GM12801 (cell line): ENCODE results near the gene HDLBP.

Experiments
- TF ChIP-seq, protein P1 (sequence below): IDR thresholded peaks from one replicate; pipeline ENCODE4 v1.5.1; 2011; ENCODE audit warnings: control low read depth; ENCODE audit not compliant: insufficient read length; ENCODE audit errors: extremely low read depth

The HDLBP gene

GRCh38 chr2:241315093-241315878 is at the start of gene HDLBP:
Gene HDLBP, minus strand, starts transcription at chr2:241315672. Its CDS starts 48,803 bp downstream, at chr2:241266869.
- TF ChIP-seq, protein P1, sequence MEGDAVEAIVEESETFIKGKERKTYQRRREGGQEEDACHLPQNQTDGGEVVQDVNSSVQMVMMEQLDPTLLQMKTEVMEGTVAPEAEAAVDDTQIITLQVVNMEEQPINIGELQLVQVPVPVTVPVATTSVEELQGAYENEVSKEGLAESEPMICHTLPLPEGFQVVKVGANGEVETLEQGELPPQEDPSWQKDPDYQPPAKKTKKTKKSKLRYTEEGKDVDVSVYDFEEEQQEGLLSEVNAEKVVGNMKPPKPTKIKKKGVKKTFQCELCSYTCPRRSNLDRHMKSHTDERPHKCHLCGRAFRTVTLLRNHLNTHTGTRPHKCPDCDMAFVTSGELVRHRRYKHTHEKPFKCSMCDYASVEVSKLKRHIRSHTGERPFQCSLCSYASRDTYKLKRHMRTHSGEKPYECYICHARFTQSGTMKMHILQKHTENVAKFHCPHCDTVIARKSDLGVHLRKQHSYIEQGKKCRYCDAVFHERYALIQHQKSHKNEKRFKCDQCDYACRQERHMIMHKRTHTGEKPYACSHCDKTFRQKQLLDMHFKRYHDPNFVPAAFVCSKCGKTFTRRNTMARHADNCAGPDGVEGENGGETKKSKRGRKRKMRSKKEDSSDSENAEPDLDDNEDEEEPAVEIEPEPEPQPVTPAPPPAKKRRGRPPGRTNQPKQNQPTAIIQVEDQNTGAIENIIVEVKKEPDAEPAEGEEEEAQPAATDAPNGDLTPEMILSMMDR: no peak

- TF ChIP-seq, protein P1: no peak
Observed at GRCh38 chr2:241364781-241365180, 49.3 kb upstream of the HDLBP start.

- TF ChIP-seq, protein P1: no peak
Observed at GRCh38 chr2:241363426-241363825, 48.0 kb upstream of the HDLBP start.

DNA sequence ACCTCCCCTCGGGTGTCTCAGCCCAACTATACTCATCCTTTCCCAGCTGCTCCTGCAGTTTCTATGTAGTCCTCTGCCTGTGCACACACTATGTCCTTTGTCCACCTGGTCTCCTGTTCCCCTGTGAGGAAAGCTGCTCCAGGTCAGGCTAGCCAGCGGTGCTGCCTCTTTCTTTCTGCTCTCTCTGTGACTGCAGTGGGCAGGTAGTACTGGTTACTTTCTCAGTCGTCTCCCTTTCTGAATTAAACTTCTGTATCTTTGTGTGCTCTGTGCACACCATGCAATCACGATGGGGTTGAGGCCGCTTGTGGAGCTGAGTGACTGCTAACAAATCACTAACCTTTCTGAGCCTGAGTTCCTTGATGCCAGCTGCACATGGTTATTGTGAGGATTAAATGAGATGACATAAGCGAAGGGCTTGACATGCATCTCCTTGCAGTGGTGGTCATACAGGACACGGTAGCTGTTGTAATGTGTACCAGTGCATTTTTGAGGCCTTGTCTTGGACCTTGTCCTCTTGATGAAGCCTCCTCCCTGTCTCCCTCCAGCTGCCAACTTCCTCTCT is 44.1 kb upstream of the HDLBP start:
- TF ChIP-seq, protein P1: no peak

DNA sequence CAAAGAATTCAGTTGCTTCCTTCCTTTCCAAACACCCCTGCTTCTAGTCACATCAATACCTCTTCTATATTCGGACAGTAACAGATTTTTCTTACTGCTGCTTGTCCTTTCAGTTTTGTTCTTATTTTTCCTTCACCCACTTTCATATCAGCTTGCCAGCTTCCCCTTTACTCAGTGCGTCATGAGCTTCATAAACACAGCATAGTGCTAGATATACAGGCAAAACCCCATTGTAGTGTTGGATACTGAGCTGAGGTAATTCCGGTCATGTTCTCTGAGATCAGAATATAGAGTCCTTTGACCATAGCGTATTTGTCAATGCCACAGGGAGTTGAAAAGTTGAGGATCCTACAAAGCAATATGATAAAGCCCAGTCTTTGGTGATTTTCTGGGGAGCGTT is 43.0 kb upstream of the HDLBP start:
- TF ChIP-seq, protein P1: no peak

- TF ChIP-seq, protein P1: no peak
Observed at GRCh38 chr2:241357531-241357930, 42.1 kb upstream of the HDLBP start.

GRCh38 chr2:241356871-241357260 is 41.4 kb upstream of the HDLBP start:
- TF ChIP-seq, protein P1: no peak
